ENCODE results near the gene GSPT2. TPM values are rescaled to one million over a fixed set of nuclear protein-coding genes. Genes with fewer than 3 reads are reported as not detected.

Gene GSPT2
- total and polyA plus RNA-seq, 7 experiments from 2014 or later: 5.0 to 14.5 (median 12.1) TPM

- H3K9me3 Mint-ChIP-seq: no peaks in the 10 kb centered on the region
- Histone ChIP-seq H3K27ac (ENCODE audit: low read depth, low read length) (no peak overlapping the region), H3K36me3 (ENCODE audit: control insufficient read depth in 2 of 3, insufficient read depth in 3 of 3, low read length in 3 of 3) (no peaks in the 10 kb centered on the region), H3K4me3 (ENCODE audit: low read length) (no peak overlapping the region), H3K9me3 (ENCODE audit: control insufficient read depth in 2 of 3, low read length in 3 of 3) (no peaks in the 10 kb centered on the region), H3K27me3 (ENCODE audit: control insufficient read depth in 2 of 2, insufficient read depth in 2 of 2, low read length in 2 of 2) (no peaks in the 10 kb centered on the region), H3K4me1 (ENCODE audit: control insufficient read depth in 2 of 2, insufficient read depth in 2 of 2, low read length in 2 of 2) (no peaks in the 10 kb centered on the region)
- POLR2A ChIA-PET: no interaction called here
- DNase-seq (no peak), ATAC-seq (no peak)
- intact Hi-C loops (cut with micrococcal nuclease): no loop called here
- peaks cover 0 to 10% (median 0%) of the 10 kb centered on the region in 5 donors for H3K27me3 Mint-ChIP-seq
- CTCF ChIA-PET: no interaction called here
- no peak overlapping the region for H3K4me3 Mint-ChIP-seq
- no peaks in the 10 kb centered on the region for H3K36me3 Mint-ChIP-seq
- H3K27ac Mint-ChIP-seq: no peak overlapping the region
- H3K4me1 Mint-ChIP-seq: no peaks in the 10 kb centered on the region
These were observed 36.1 kb downstream of the GSPT2 start for GRCh38 chrX:51779306-51779705.

- no peak overlapping the region for H3K4me3 Mint-ChIP-seq
These were observed 51.9 kb downstream of the GSPT2 start for GRCh38 chrX:51795136-51795535.

More at GRCh38 chrX:51795136-51795535, 51.9 kb downstream of the GSPT2 start:
- intact Hi-C loops (cut with micrococcal nuclease): no loop called here
- Mint-ChIP-seq H3K36me3 (no peaks in the 10 kb centered on the region), H3K9me3 (peaks cover 0 to 6% (median 0%) of the 10 kb centered on the region in 11 donors), H3K27ac (no peak overlapping the region), H3K4me1 (no peaks in the 10 kb centered on the region), H3K27me3 (peaks cover 0 to 8% (median 0%) of the 10 kb centered on the region in 5 donors)
- Histone ChIP-seq H3K9me3 (ENCODE audit: control insufficient read depth in 2 of 3, low read length in 3 of 3) (no peaks in the 10 kb centered on the region), H3K4me1 (ENCODE audit: control insufficient read depth in 2 of 2, insufficient read depth in 2 of 2, low read length in 2 of 2) (no peaks in the 10 kb centered on the region), H3K27ac (ENCODE audit: low read depth, low read length) (no peak overlapping the region), H3K27me3 (ENCODE audit: control insufficient read depth in 2 of 2, insufficient read depth in 2 of 2, low read length in 2 of 2) (no peaks in the 10 kb centered on the region), H3K4me3 (ENCODE audit: low read length) (no peak overlapping the region), H3K36me3 (ENCODE audit: control insufficient read depth in 2 of 3, insufficient read depth in 3 of 3, low read length in 3 of 3) (no peaks in the 10 kb centered on the region)
- DNase-seq (no peak), ATAC-seq (no peak)
- POLR2A ChIA-PET: no interaction called here
- CTCF ChIA-PET: no interaction called here

Other genes starting within 250 kb of the GSPT2 start
- gene NUDT11, start 246.8 kb upstream of the GSPT2 start, total RNA-seq: 1 to 10 TPM in 1 of 5 experiments, under 1 TPM in 3, not detected in 1; 0.13 to 1.2 (median 0.47) TPM
- under 1 TPM in 1 of 2 donors, not detected in 1; 0.09 TPM for gene NUDT11, start 246.8 kb upstream of the GSPT2 start, polyA plus RNA-seq
- gene CENPVL3, start 124.5 kb upstream of the GSPT2 start, total RNA-seq: under 1 TPM in 1 of 5 experiments, not detected in 4; 0.12 TPM
- not detected for gene CENPVL3, start 124.5 kb upstream of the GSPT2 start, polyA plus RNA-seq
- gene CENPVL2, start 60.6 kb upstream of the GSPT2 start, total RNA-seq: not detected
- gene CENPVL2, start 60.6 kb upstream of the GSPT2 start, polyA plus RNA-seq: not detected
- not detected for gene CENPVL1, start 32.9 kb upstream of the GSPT2 start, total RNA-seq
- gene CENPVL1, start 32.9 kb upstream of the GSPT2 start, polyA plus RNA-seq: not detected
- 10 to 100 TPM; 26.3 to 41.9 (median 29.5) TPM for gene MAGED1, start 150.2 kb downstream of the GSPT2 start, total RNA-seq
- gene MAGED1, start 150.2 kb downstream of the GSPT2 start, polyA plus RNA-seq: 10 to 100 TPM; 37.2 to 61.7 TPM